H1 (cell line): ENCODE results near the gene PPP2R3A. TPM values are rescaled to one million over a fixed set of nuclear protein-coding genes. Genes with fewer than 3 reads are reported as not detected.

ENCODE experiments used
- CTCF ChIA-PET: fragments of 300-600 bp; sonication (Branson Sonifier 250); formaldehyde crosslinking; loops from one replicate; lab custom pipeline; 2021; ENCODE audit not compliant: partially characterized antibody; lab: Charles Lee
- POLR2A ChIA-PET: fragments of 300-600 bp; sonication (Branson Sonifier 250); formaldehyde crosslinking; loops from one replicate; lab custom pipeline; 2021; ENCODE audit warnings: inconsistent platforms; ENCODE audit not compliant: partially characterized antibody; lab: Charles Lee
- DNase-seq, 2 experiments: peaks; one replicate each; pipeline versions ENCODE4 v3.0.0 to v3.0.0-alpha.2; 2010 to 2022; ENCODE audit warnings: low spot score in 2 of 2, low read depth in 1 of 2, mixed read lengths in 1 of 2
- FAIRE-seq: peaks from 2 replicates; lab custom pipeline; 2011; peaks lifted over from hg19 to GRCh38; lab: Jason Lieb, UNC
- H2AFZ ChIP-seq: 2 replicates; pipeline ENCODE4 v1.8.1; 2012; ENCODE audit warnings: low read length, inconsistent platforms
- H2AK5ac ChIP-seq: 2 replicates; pipeline ENCODE4 v1.6.1; 2013; ENCODE audit warnings: low read depth, low read length
- H2BK120ac ChIP-seq: replicated peaks from 2 replicates; pipeline ENCODE3; 2013; ENCODE audit warnings: low read depth, low read length, inconsistent platforms
- H2BK12ac ChIP-seq: 2 replicates; pipeline ENCODE4 v1.6.1; 2013; ENCODE audit warnings: low read depth, low read length
- H2BK15ac ChIP-seq: 2 replicates; pipeline ENCODE4 v1.6.1; 2013; ENCODE audit warnings: low read length
- H2BK20ac ChIP-seq: 2 replicates; pipeline ENCODE4 v1.6.1; 2013; ENCODE audit warnings: low read length
- H2BK5ac ChIP-seq: 2 replicates; pipeline ENCODE4 v1.6.1; 2013; ENCODE audit warnings: low read depth, low read length
- H3K14ac ChIP-seq: 2 replicates; pipeline ENCODE4 v1.6.1; 2013; ENCODE audit warnings: inconsistent platforms; ENCODE audit not compliant: insufficient read length
- H3K18ac ChIP-seq: 2 replicates; pipeline ENCODE4 v1.6.1; 2013; ENCODE audit warnings: low read length; ENCODE audit errors: extremely low read depth
- H3K23ac ChIP-seq: 2 replicates; pipeline ENCODE4 v1.6.1; 2013; ENCODE audit warnings: inconsistent platforms; ENCODE audit not compliant: insufficient read length
- H3K23me2 ChIP-seq: 2 replicates; pipeline ENCODE4 v1.6.1; 2013; ENCODE audit warnings: low read depth, low read length
- H3K27ac ChIP-seq: 2 replicates; pipeline ENCODE4 v1.6.1; 2011; ENCODE audit warnings: low read depth, low read length, inconsistent platforms
- H3K27me3 ChIP-seq, 4 experiments: replicated peaks in 1 of 4; 1 replicate in 1 of 4; 2 replicates in 3 of 4; pipeline versions ENCODE4 v1.6.1 to v1.8.1; 2011 to 2013; ENCODE audit warnings: low read length in 3 of 4, mild to moderate bottlenecking in 3 of 4, inconsistent platforms in 2 of 4, mixed read lengths in 2 of 4, moderate library complexity in 1 of 4; ENCODE audit not compliant: control insufficient read depth in 3 of 4, insufficient read depth in 3 of 4; ENCODE audit errors: extremely low read depth in 1 of 4
- H3K36me3 ChIP-seq, 4 experiments: 2 replicates each; pipeline versions ENCODE4 v1.6.1 to v1.8.1; 2011 to 2013; ENCODE audit warnings: mild to moderate bottlenecking in 4 of 4, low read length in 3 of 4, moderate library complexity in 2 of 4, control low read depth in 1 of 4, inconsistent platforms in 1 of 4; ENCODE audit not compliant: insufficient read depth in 4 of 4, control insufficient read depth in 2 of 4
- H3K4ac ChIP-seq: replicated peaks from 2 replicates; pipeline ENCODE3; 2013; ENCODE audit warnings: low read length, low read depth, mixed read lengths, inconsistent platforms; ENCODE audit not compliant: insufficient read length
- H3K4me1 ChIP-seq, 4 experiments: replicated peaks in 1 of 4; 1 replicate in 1 of 4; 2 replicates in 3 of 4; pipeline versions ENCODE4 v1.6.1 to v1.8.1; 2011 to 2013; ENCODE audit warnings: low read length in 3 of 4, inconsistent platforms in 2 of 4, mixed read lengths in 1 of 4; ENCODE audit not compliant: insufficient read depth in 4 of 4, control insufficient read depth in 3 of 4
- H3K4me2 ChIP-seq, 2 experiments: 2 replicates each; pipeline versions ENCODE4 v1.6.1 to v1.8.1; 2011 to 2013; ENCODE audit warnings: low read depth in 2 of 2, low read length in 2 of 2, control low read depth in 1 of 2, inconsistent platforms in 1 of 2, mild to moderate bottlenecking in 1 of 2; ENCODE audit not compliant: insufficient read depth in 1 of 2
- H3K4me3 ChIP-seq, 4 experiments: fragments of 200-600, 300-600 bp in 1 of 4; sonication (generic), shearing (Covaris generic), sonication (Bioruptor Twin) in 1 of 4; 2 replicates each; pipeline versions ENCODE4 v1.5.1 to v1.8.1; 2011 to 2016; ENCODE audit warnings: low read length in 4 of 4, low read depth in 3 of 4, control low read depth in 2 of 4, inconsistent platforms in 2 of 4, mild to moderate bottlenecking in 2 of 4, mixed read lengths in 1 of 4, moderate library complexity in 1 of 4; ENCODE audit not compliant: insufficient read depth in 2 of 4; ENCODE audit errors: extremely low read depth in 1 of 4
- H3K56ac ChIP-seq: replicated peaks from 2 replicates; pipeline ENCODE3; 2013; ENCODE audit warnings: low read depth, mild to moderate bottlenecking, mixed read lengths, low read length, inconsistent platforms; ENCODE audit not compliant: insufficient read length
- H3K79me1 ChIP-seq: 2 replicates; pipeline ENCODE4 v1.6.1; 2013; ENCODE audit warnings: low read depth, low read length, control low read depth
- H3K79me2 ChIP-seq, 2 experiments: 2 replicates each; pipeline versions ENCODE4 v1.6.1 to v1.8.1; 2012 to 2013; ENCODE audit warnings: low read length in 2 of 2, mild to moderate bottlenecking in 2 of 2, inconsistent platforms in 1 of 2; ENCODE audit not compliant: insufficient read depth in 2 of 2, control insufficient read depth in 1 of 2
- H3K9ac ChIP-seq, 4 experiments: replicated peaks in 1 of 4; 1 replicate in 1 of 4; 2 replicates in 3 of 4; pipeline versions ENCODE4 v1.6.1 to v1.8.1; 2011 to 2013; ENCODE audit warnings: low read depth in 3 of 4, low read length in 3 of 4, control low read depth in 2 of 4, mild to moderate bottlenecking in 2 of 4, moderate library complexity in 2 of 4, inconsistent platforms in 1 of 4; ENCODE audit errors: extremely low read depth in 1 of 4
- H3K9me3 ChIP-seq, 2 experiments: 2 replicates each; pipeline versions ENCODE4 v1.6.1 to v1.8.1; 2012 to 2013; ENCODE audit warnings: mild to moderate bottlenecking in 2 of 2, moderate library complexity in 2 of 2, control low read depth in 1 of 2, inconsistent platforms in 1 of 2, low read depth in 1 of 2, low read length in 1 of 2, mixed read lengths in 1 of 2; ENCODE audit not compliant: insufficient read depth in 2 of 2
- H4K20me1 ChIP-seq, 2 experiments: replicated peaks in 1 of 2; 2 replicates each; pipeline versions ENCODE3 to v1.8.1; 2011 to 2013; ENCODE audit warnings: inconsistent platforms in 2 of 2, low read length in 2 of 2, mild to moderate bottlenecking in 1 of 2; ENCODE audit not compliant: insufficient read depth in 2 of 2, control insufficient read depth in 1 of 2
- H4K5ac ChIP-seq: 2 replicates; pipeline ENCODE4 v1.6.1; 2013; ENCODE audit warnings: low read length, low read depth, mixed read lengths, inconsistent platforms; ENCODE audit not compliant: insufficient read length
- H4K8ac ChIP-seq: 2 replicates; pipeline ENCODE4 v1.8.0; 2013; ENCODE audit warnings: mild to moderate bottlenecking, moderate library complexity, low read length, inconsistent platforms; ENCODE audit not compliant: insufficient read depth; ENCODE audit errors: extremely low read depth
- H4K91ac ChIP-seq: replicated peaks from 2 replicates; pipeline ENCODE3; 2013; ENCODE audit warnings: low read length, mixed read lengths, inconsistent platforms; ENCODE audit not compliant: insufficient read length
- ASH2L ChIP-seq: fragments of 200-600, 300-600 bp; sonication (generic); IDR thresholded peaks from one replicate; pipeline ENCODE4 v1.7.1; 2017; ENCODE audit warnings: low read length
- BACH1 ChIP-seq: IDR thresholded peaks from 2 replicates; pipeline ENCODE4 v1.6.1; 2012; ENCODE audit warnings: low read length, improper control_type of control experiment
- CBX8 ChIP-seq: fragments of 300-800, 300-1000 bp; sonication (generic); IDR thresholded peaks from 2 replicates; pipeline ENCODE4 v1.7.1; 2016; ENCODE audit warnings: low read depth, low read length, borderline replicate concordance
- EGR1 ChIP-seq: IDR thresholded peaks from 2 replicates; pipeline ENCODE4 v1.6.1; 2011; ENCODE audit warnings: low read depth, low read length, borderline replicate concordance
- GABPA ChIP-seq: IDR thresholded peaks from 2 replicates; pipeline ENCODE4 v1.6.1; 2011; ENCODE audit warnings: mild to moderate bottlenecking, low read length, moderate library complexity, borderline replicate concordance; ENCODE audit not compliant: insufficient read depth
- HDAC2 ChIP-seq, 2 experiments: fragments of 300-600 bp in 1 of 2; sonication (generic) in 1 of 2; IDR thresholded peaks; 2 replicates each; pipeline ENCODE4 v1.6.1; 2011 to 2012; ENCODE audit warnings: low read depth in 2 of 2, low read length in 2 of 2, mild to moderate bottlenecking in 2 of 2, moderate library complexity in 2 of 2, borderline replicate concordance in 1 of 2, inconsistent platforms in 1 of 2
- JUND ChIP-seq: IDR thresholded peaks from 2 replicates; pipeline ENCODE4 v1.6.1; 2011; ENCODE audit warnings: mild to moderate bottlenecking, improper control_type of control experiment, low read length
- KDM5A ChIP-seq: fragments of 200-600 bp; IDR thresholded peaks from 2 replicates; pipeline ENCODE4 v1.7.1; 2012; ENCODE audit warnings: mild to moderate bottlenecking, low read length, inconsistent platforms, mixed read lengths
- MAFK ChIP-seq: IDR thresholded peaks from 2 replicates; pipeline ENCODE4 v1.6.1; 2012; ENCODE audit warnings: low read depth, mild to moderate bottlenecking, improper control_type of control experiment, low read length
- SP1 ChIP-seq: IDR thresholded peaks from 2 replicates; pipeline ENCODE4 v1.6.1; 2011; ENCODE audit warnings: low read depth, low read length
- SP4 ChIP-seq: IDR thresholded peaks from 2 replicates; pipeline ENCODE4 v1.6.1; 2012; ENCODE audit warnings: low read length, inconsistent platforms
- TAF1 ChIP-seq: IDR thresholded peaks from 2 replicates; pipeline ENCODE4 v1.6.1; 2011; ENCODE audit warnings: mild to moderate bottlenecking, low read depth, low read length
- TBP ChIP-seq: IDR thresholded peaks from 2 replicates; pipeline ENCODE4 v1.6.1; 2011; ENCODE audit warnings: low read depth, low read length, improper control_type of control experiment
- USF2 ChIP-seq: IDR thresholded peaks from 2 replicates; pipeline ENCODE4 v1.6.1; 2011; ENCODE audit warnings: low read length, improper control_type of control experiment
- WGBS, 2 experiments: shearing (Covaris generic) in 1 of 2; methylation state at CpG; one replicate each; pipeline versions ENCODE4 v1.1.6 to v1.1.7; 2013 to 2015; ENCODE audit warnings: low lambda C conversion rate in 2 of 2, mixed read lengths in 2 of 2, inconsistent platforms in 1 of 2, low coverage in 1 of 2, missing lambda C conversion rate in 1 of 2; ENCODE audit not compliant: insufficient replicate concordance in 2 of 2, insufficient coverage in 1 of 2, insufficient read length in 1 of 2; ENCODE audit errors: extremely low coverage in 1 of 2, missing lambda C conversion rate in 1 of 2; 5-methylcytosine and 5-hydroxymethylcytosine counted together
- polyA plus RNA-seq, 7 experiments: library from polyadenylated mRNA; depleted of rRNA in 3 of 7; stranded (reverse) in 5 of 7; unstranded in 2 of 7; fragments of >200 nt in 5 of 7; fragments of 200-250 nt in 2 of 7; gene quantifications; 1 replicate in 5 of 7; 2 replicates in 1 of 7; 4 replicates in 1 of 7; pipeline versions ENCODE4 v1.2.1 to v1.2.3, GENCODE V29; 2011 to 2013; ENCODE audit warnings: missing spikeins in 2 of 7, mixed read lengths in 2 of 7
- total RNA-seq: library from RNA; stranded (reverse); fragmentation: NEBNext Ultra II Directional; extraction: Animal tissue kit (Norgen Biotek cat#: 25700); gene quantifications from 2 replicates; pipeline ENCODE4 v1.2.1, GENCODE V29; 2021

PPP2R3A gene
- total and polyA plus RNA-seq, 2 of the 8 experiments (the other 6 are each of a cell fraction or from before 2014, with no cell fraction given): 4.1 to 15.2 TPM

- Histone ChIP-seq H2BK120ac (no peak overlapping the region), H3K79me2 (no peaks in the 10 kb centered on the region), H3K23ac (no peak overlapping the region), H3K4me2 (no peak overlapping the region), H3K9me3 (no peaks in the 10 kb centered on the region), H3K36me3 (no peaks in the 10 kb centered on the region), H4K20me1 (no peaks in the 10 kb centered on the region), H2BK20ac (no peak overlapping the region), H2AK5ac (no peak overlapping the region), H2AFZ (no peak overlapping the region), H3K27ac (no peak overlapping the region), H3K14ac (no peak overlapping the region), H3K18ac (no peak overlapping the region), H2BK15ac (no peak overlapping the region), H4K91ac (no peak overlapping the region), H4K5ac (no peak overlapping the region), H3K23me2 (no peaks in the 10 kb centered on the region), H3K27me3 (no peaks in the 10 kb centered on the region), H2BK5ac (no peak overlapping the region), H3K4me1 (no peaks in the 10 kb centered on the region), H3K79me1 (no peaks in the 10 kb centered on the region), H3K4ac (no peak overlapping the region), H4K8ac (no peak overlapping the region), H2BK12ac (no peak overlapping the region), H3K9ac (no peak overlapping the region), H3K4me3 (no peak overlapping the region), H3K56ac (no peak overlapping the region)
- ChIA-PET POLR2A (no interaction called here), CTCF (no interaction called here)
- 89% methylated on average over 2 of the region's 2 CpGs; no CpG with 5 or more reads in 1 of the 2 experiments for WGBS, 2 experiments
- DNase-seq (no peak), FAIRE-seq (no peak)
- TF ChIP-seq SP4: no peak
- TF ChIP-seq MAFK: no peak
- TF ChIP-seq KDM5A: no peak
- no peak for TF ChIP-seq JUND
- no peak for TF ChIP-seq GABPA
- no peak for TF ChIP-seq CBX8
- TF ChIP-seq SP1: no peak
- no peak for TF ChIP-seq USF2
- no peak for TF ChIP-seq TBP
- no peak for TF ChIP-seq HDAC2 (IDR thresholded peaks at IDR 0.05; ENCODE audit: borderline replicate concordance in 1 of 2, low read depth in 2 of 2, low read length in 2 of 2)
- no peak for TF ChIP-seq ASH2L
- TF ChIP-seq EGR1: no peak
- no peak for TF ChIP-seq TAF1
- TF ChIP-seq BACH1: no peak
Observed at GRCh38 chr3:136136454-136136853, 170.9 kb downstream of the PPP2R3A start.
